HG03571 (cell line): Measurements from ENCODE around the gene ENPEP.

ENCODE experiments used
- ATAC-seq: cut with Tn5 transposase; IDR thresholded peaks from one replicate; pipeline ENCODE4 v1.9.1; 2021; ENCODE audit not compliant: unreplicated experiment

ENPEP gene

DNA sequence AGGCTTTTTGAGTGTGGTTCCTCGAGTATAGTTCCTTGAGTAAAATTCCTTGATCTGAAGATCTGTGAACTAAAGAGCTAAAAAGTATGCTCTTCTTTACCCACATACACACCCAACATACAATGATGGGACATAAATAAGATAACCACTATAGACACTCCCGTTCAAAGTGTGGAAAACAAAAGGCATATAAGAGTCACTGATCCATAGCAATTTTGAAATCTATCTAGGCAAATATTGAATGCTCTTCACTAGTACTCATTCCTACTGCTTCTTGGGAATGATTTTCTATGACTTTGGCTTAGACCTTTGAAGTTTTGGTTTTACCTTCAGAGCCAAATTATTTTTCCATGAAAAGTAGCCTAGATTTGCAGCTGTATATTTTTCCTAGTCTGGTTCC, 120.5 kb downstream of the ENPEP start:
- no peak for ATAC-seq

GRCh38 chr4:110597582-110597981, 121.6 kb downstream of the ENPEP start:
- ATAC-seq = no peak

GRCh38 chr4:110602061-110602460, 126.1 kb downstream of the ENPEP start:
- no peak for ATAC-seq

DNA sequence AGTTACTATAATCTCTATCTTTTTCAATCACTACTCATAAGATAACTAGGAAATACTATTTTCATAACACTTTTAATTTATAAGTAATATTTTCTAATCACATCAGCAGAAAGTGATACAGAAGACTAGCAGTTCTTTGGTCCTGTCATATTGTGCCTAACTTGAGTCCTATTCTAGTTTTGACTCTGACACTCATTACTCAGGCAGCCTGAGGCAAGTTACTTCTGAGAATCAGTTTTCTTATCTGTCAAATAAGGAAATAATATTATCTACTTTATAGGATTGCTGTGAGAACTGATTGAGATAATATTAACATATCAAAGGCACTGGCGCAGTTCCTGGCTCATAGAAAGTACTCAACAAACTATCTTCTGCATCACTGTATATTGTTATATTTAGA, 129.1 kb downstream of the ENPEP start:
- no peak for ATAC-seq

GRCh38 chr4:110609044-110609750, 133.2 kb downstream of the ENPEP start:
- no peak for ATAC-seq

DNA sequence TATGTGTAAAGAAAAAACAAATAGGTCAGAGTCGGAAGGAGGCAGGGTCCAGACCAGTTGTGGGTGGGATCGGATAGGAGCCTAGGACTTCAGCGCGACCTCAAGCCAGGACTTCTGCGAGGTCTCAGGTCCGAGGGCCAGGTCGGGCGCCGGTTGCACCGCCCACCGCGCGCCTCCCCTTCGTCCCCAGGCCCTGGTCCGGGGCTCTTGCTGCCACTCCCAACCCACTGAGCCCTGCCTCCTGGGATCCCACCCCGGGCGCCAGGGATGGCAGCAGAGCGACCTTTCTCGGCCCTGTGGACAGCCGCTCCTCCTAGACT, 134.6 kb downstream of the ENPEP start:
- peak; percentile 1 for ATAC-seq

DNA sequence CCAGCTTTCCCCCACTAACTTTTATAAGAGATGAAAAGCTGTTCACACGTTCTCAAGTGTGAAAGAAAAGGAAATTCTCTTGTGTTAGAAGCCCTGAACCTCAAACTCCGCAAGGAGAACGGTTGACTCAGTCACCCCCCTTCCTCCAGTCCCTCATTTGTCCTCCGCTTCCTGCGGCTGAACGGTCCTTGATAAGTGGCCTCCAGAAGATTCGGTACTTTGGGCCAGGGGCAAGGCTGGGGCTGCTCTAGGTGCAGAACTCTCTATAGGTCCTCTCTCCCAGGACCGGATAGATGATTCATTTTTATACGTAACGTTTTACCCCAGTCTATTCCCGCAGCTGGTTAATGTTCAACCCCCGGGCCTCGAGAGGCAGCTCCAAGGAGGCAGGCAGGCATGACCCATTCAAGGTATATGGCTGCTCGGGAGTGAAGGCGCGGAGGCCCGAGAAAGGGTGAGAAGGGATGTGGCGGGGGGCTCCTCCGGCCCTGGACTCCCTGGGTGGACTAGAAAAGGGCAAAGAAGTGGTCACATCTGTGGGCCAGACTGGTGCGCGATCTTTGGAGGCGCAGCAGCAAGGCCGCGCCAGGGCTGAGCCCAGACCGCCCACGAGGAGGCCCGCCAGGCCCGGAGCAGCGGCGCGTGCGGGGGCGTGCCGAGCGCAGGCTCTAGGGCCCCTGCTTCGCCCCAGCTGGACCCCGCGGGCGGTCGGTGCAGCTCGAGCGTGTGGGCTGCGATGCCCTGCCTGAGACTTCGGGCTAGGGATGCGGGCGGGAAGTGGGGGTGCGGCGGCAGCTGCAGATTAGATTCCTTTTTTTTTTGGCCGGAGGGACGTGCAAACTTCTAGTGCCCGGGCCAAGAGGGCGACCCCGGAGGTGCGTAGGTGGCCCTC, 135.2 kb downstream of the ENPEP start:
- peak; percentile 92 for ATAC-seq

DNA sequence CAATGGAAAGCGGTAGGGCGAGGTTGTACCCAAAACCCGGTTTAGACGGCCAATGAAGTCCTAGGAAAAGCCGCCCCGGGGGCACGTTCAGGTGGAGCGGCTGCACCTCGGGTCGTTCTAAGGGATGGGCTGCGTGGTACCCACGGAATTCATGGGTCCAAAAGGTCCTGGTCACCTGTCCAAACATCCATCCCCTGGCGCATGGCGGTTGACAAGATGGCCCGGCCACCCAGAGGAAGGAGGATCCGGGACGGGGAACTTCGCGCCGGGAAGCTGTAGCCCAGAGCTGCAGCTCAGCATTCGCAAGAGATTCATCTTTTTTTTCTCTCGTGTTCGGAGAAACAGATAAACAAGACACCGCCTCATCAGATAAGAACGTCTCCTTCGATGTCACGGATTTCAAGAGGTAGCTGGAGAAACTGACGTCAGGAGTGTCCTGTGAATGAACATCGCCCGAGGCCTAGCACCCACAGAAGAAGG, 136.1 kb downstream of the ENPEP start:
- ATAC-seq = no peak

DNA sequence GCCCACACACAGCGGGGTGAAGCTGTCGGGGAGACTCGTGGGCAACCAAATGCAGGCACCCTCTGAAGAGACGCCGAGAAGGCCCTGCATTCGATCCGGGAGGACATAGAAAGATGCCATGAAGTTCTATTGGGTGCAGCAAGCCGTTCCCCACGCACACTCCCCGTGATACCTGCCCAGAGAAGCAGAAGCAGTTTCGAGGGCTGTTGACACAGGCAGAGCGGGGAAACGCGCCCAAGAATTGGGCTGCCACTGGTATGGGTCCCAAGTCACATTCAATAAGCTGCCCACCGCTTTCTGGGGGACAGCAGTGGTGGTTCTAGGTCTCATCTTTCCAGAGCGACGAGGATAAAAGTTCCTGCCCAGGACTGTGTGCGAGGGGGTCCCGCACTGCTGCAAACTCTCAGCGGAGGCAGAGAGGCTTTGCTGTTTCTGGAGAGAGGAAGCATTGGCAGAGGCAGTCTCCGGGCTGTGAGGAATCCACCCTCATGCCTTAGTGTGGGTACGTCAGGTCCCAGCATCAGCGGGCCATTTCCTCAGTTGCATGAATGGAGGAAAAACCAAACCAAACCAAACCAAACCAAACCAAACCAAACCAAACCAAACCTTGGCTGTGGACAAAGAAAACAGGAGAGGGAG, 136.8 kb downstream of the ENPEP start:
- no peak for ATAC-seq

- ATAC-seq = no peak
Measured at GRCh38 chr4:110613745-110614144, 137.8 kb downstream of the ENPEP start.

GRCh38 chr4:110614173-110614963, 138.4 kb downstream of the ENPEP start:
- ATAC-seq = no peak
